Measurements from ENCODE around the gene AIM2. TPM values are rescaled to one million over a fixed set of nuclear protein-coding genes. Genes with fewer than 3 reads are reported as not detected.

Gene AIM2
- polyA plus RNA-seq, 3 donors = 6.1 to 9.8 (median 9.0) TPM

GRCh38 chr1:159084152-159084551, 7.6 kb upstream of the AIM2 start:
- Histone ChIP-seq H3K4me1 (ENCODE audit: control insufficient read depth in 1 of 2, insufficient read depth in 2 of 2, low read length in 2 of 2) (peaks cover 57 to 70% of the 10 kb centered on the region in 2 donors), H3K79me2 (ENCODE audit: insufficient read depth, low read length) (no peaks in the 10 kb centered on the region), H4K20me1 (ENCODE audit: insufficient read depth, low read length) (no peaks in the 10 kb centered on the region), H3K9ac (ENCODE audit: insufficient read depth, low read length, poor library complexity, severe bottlenecking) (no peak overlapping the region), H3K4me2 (replicated peaks; ENCODE audit: extremely low read depth, low read length, poor library complexity, severe bottlenecking) (peak overlapping the region; percentile 39), H3K36me3 (replicated peaks in 1 of 2; ENCODE audit: control insufficient read depth in 1 of 2, insufficient read depth in 2 of 2, low read length in 2 of 2) (no peaks in the 10 kb centered on the region), H3K27me3 (ENCODE audit: control insufficient read depth in 2 of 2, insufficient read depth in 2 of 2, low read length in 2 of 2) (no peaks in the 10 kb centered on the region), H3K9me3 (replicated peaks in 1 of 2; ENCODE audit: control insufficient read depth in 1 of 2, insufficient read depth in 1 of 2, low read length in 2 of 2) (no peaks in the 10 kb centered on the region), H3K27ac (ENCODE audit: low read depth in 1 of 2, low read length in 2 of 2) (peak overlapping the region; percentile 78 to 80), H3K4me3 (replicated peaks in 1 of 3; ENCODE audit: low read depth in 2 of 3, low read length in 3 of 3) (peak overlapping the region in 1 of 3 experiments; percentile 41), H2AFZ (ENCODE audit: insufficient read depth, low read depth, low read length, poor library complexity, severe bottlenecking) (no peak overlapping the region)
- peaks cover 42% of the 10 kb centered on the region for H3K4me1 Mint-ChIP-seq
- H3K9me3 Mint-ChIP-seq = peaks cover 0 to 3% (median 0%) of the 10 kb centered on the region in 7 donors
- intact Hi-C loops (cut with micrococcal nuclease) = loop anchor here in 1 of 2 donors (10.0 kb wide), 1 partner anchor 899 kb away; the partner anchor contains the start of gene CD1D
- WGBS (ENCODE audit: insufficient coverage) = 83% methylated on average over 1 of the region's 3 CpGs
- DNase-seq = no peak
- no peak for TF ChIP-seq CTCF (IDR thresholded peaks at IDR 0.05)
- H3K27me3 Mint-ChIP-seq (ENCODE audit: low read depth in 3 of 3) = no peaks in the 10 kb centered on the region
- H3K36me3 Mint-ChIP-seq = peaks cover 3% of the 10 kb centered on the region in 2 donors
- H3K27ac Mint-ChIP-seq = no peak overlapping the region
- H3K4me3 Mint-ChIP-seq = peak overlapping the region in 1 of 2 donors; percentile 3

GRCh38 chr1:159083013-159083412, 6.4 kb upstream of the AIM2 start:
- Mint-ChIP-seq H3K9me3 (peaks cover 0 to 3% (median 0%) of the 10 kb centered on the region in 7 donors), H3K27ac (peak overlapping the region in 2 of 7 donors; percentile 20 to 85), H3K27me3 (ENCODE audit: low read depth in 3 of 3) (no peaks in the 10 kb centered on the region), H3K4me1 (peaks cover 41% of the 10 kb centered on the region), H3K36me3 (peaks cover 0 to 3% of the 10 kb centered on the region in 2 donors), H3K4me3 (no peak overlapping the region)
- Histone ChIP-seq H3K36me3 (replicated peaks in 1 of 2; ENCODE audit: control insufficient read depth in 1 of 2, insufficient read depth in 2 of 2, low read length in 2 of 2) (no peaks in the 10 kb centered on the region), H3K27ac (ENCODE audit: low read depth in 1 of 2, low read length in 2 of 2) (no peak overlapping the region), H3K4me1 (ENCODE audit: control insufficient read depth in 1 of 2, insufficient read depth in 2 of 2, low read length in 2 of 2) (peaks cover 53 to 68% of the 10 kb centered on the region in 2 donors), H3K4me2 (replicated peaks; ENCODE audit: extremely low read depth, low read length, poor library complexity, severe bottlenecking) (no peak overlapping the region), H3K9me3 (replicated peaks in 1 of 2; ENCODE audit: control insufficient read depth in 1 of 2, insufficient read depth in 1 of 2, low read length in 2 of 2) (no peaks in the 10 kb centered on the region), H4K20me1 (ENCODE audit: insufficient read depth, low read length) (no peaks in the 10 kb centered on the region), H3K27me3 (ENCODE audit: control insufficient read depth in 2 of 2, insufficient read depth in 2 of 2, low read length in 2 of 2) (no peaks in the 10 kb centered on the region), H3K79me2 (ENCODE audit: insufficient read depth, low read length) (no peaks in the 10 kb centered on the region), H2AFZ (ENCODE audit: insufficient read depth, low read depth, low read length, poor library complexity, severe bottlenecking) (no peak overlapping the region), H3K9ac (ENCODE audit: insufficient read depth, low read length, poor library complexity, severe bottlenecking) (no peak overlapping the region), H3K4me3 (replicated peaks in 1 of 3; ENCODE audit: low read depth in 2 of 3, low read length in 3 of 3) (no peak overlapping the region)
- intact Hi-C loops (cut with micrococcal nuclease) = loop anchor here in 1 of 2 donors (10.0 kb wide), 1 partner anchor 898 kb away; the partner anchor contains the start of gene CD1D
- no CpG with 5 or more reads among the region's 1 CpG for WGBS (ENCODE audit: insufficient coverage)
- no peak for TF ChIP-seq CTCF (IDR thresholded peaks at IDR 0.05)
- DNase-seq = no peak

All from CD14-positive monocyte (primary cell).